HL-60 (cell line): ENCODE measurements around the gene UGT1A7.

Source experiments
- GABPA ChIP-seq: IDR thresholded peaks from 2 replicates; pipeline ENCODE4 v1.6.1; 2012; ENCODE audit warnings: low read depth
- POLR2AphosphoS5 ChIP-seq: IDR thresholded peaks from 2 replicates; pipeline ENCODE4 v1.6.1; 2012; ENCODE audit warnings: low read depth
- TF ChIP-seq, protein P1 (sequence below): IDR thresholded peaks from one replicate; pipeline ENCODE4 v1.5.1; 2011; ENCODE audit warnings: low read length, control low read depth, inconsistent platforms; ENCODE audit not compliant: insufficient read depth

DNA sequence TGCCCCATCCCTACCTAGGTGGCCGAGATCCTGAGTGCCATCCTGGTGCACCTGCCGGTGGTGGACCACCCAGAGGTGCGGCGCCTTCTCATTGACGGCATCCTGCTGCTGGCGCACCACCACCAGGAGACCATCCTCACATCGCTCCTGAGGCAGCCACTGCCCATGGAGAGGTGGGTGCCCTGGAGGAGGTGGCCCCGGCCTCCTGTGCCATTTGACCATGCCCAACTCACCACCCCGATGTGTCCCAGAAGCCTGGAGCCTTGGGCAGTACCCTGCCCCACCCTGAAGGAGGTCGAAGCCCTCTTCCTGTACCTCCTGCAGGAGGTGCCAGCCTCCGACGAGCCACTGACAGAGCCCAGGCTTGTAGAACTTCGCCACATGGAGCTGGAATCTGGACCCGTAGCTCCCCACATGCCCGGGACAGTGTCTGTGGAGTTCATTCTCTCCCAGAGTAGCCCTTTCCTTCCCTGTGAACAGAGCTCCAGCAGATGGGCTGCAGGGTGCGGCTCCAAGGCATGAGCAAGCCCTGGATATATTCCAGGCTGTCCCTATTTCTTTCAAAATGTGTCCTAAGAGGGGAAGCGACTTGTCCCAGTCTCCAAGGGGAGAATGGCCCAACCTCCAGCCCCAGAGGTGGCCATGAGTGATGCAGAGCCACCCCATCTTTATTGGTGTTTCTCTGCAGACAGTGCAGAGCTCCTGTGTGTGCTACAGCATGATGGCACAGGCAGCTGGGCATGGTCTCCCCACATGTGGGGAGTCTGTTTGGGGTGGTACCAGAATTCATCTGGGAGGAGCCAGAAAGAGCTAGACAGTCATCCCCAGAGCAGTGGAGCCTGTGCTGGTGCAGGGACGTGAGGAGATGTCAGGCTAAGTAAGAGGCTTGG lies 138.4 kb downstream of the UGT1A7 start:
- no peak for TF ChIP-seq GABPA
- TF ChIP-seq, protein P1, sequence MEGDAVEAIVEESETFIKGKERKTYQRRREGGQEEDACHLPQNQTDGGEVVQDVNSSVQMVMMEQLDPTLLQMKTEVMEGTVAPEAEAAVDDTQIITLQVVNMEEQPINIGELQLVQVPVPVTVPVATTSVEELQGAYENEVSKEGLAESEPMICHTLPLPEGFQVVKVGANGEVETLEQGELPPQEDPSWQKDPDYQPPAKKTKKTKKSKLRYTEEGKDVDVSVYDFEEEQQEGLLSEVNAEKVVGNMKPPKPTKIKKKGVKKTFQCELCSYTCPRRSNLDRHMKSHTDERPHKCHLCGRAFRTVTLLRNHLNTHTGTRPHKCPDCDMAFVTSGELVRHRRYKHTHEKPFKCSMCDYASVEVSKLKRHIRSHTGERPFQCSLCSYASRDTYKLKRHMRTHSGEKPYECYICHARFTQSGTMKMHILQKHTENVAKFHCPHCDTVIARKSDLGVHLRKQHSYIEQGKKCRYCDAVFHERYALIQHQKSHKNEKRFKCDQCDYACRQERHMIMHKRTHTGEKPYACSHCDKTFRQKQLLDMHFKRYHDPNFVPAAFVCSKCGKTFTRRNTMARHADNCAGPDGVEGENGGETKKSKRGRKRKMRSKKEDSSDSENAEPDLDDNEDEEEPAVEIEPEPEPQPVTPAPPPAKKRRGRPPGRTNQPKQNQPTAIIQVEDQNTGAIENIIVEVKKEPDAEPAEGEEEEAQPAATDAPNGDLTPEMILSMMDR, result no peak
- no peak for TF ChIP-seq POLR2AphosphoS5
